HepG2 (cell line): ENCODE data around the gene SURF1. TPM values are rescaled to one million over a fixed set of nuclear protein-coding genes. Genes with fewer than 3 reads are reported as not detected.

Experiments used
- ATF7 ChIP-seq, 2 experiments: fragments of 450-650 bp in 1 of 2; sonication (generic) in 1 of 2; formaldehyde crosslinking in 1 of 2; IDR thresholded peaks; 2 replicates each; pipeline versions ENCODE4 v1.4.0 to v1.6.1; 2016 to 2020; ENCODE audit warnings: antibody characterized with exemption in 1 of 2, mild to moderate bottlenecking in 1 of 2, missing genetic modification reagents in 1 of 2
- DZIP1 ChIP-seq: sonication (generic); formaldehyde crosslinking; IDR thresholded peaks from 2 replicates; pipeline ENCODE4 v1.5.0; 2020; ENCODE audit warnings: mild to moderate bottlenecking, missing genetic modification reagents
- ELF3 ChIP-seq: IDR thresholded peaks from 2 replicates; pipeline ENCODE4 v1.6.1; 2016; ENCODE audit warnings: missing genetic modification reagents, missing compliant biosample characterization
- HIVEP1 ChIP-seq: sonication (generic); formaldehyde crosslinking; IDR thresholded peaks from 2 replicates; pipeline ENCODE4 v1.4.0; 2020; ENCODE audit warnings: mild to moderate bottlenecking, missing genetic modification reagents
- MTF2 ChIP-seq: sonication (generic); formaldehyde crosslinking; IDR thresholded peaks from 2 replicates; pipeline ENCODE4 v1.5.0; 2020; ENCODE audit warnings: missing genetic modification reagents, borderline replicate concordance
- MXI1 ChIP-seq: IDR thresholded peaks from 3 replicates; pipeline ENCODE4 v1.6.1; 2012; ENCODE audit warnings: low read depth, low read length, inconsistent platforms, borderline replicate concordance
- TARDBP ChIP-seq: sonication (generic); formaldehyde crosslinking; IDR thresholded peaks from 2 replicates; pipeline ENCODE4 v1.8.0; 2022; ENCODE audit warnings: mild to moderate bottlenecking, missing genetic modification reagents
- TFDP1 ChIP-seq: IDR thresholded peaks from 2 replicates; pipeline ENCODE4 v1.6.1; 2016; ENCODE audit warnings: missing compliant biosample characterization, missing genetic modification reagents, borderline replicate concordance
- TMF1 ChIP-seq: sonication (generic); formaldehyde crosslinking; IDR thresholded peaks from 2 replicates; pipeline ENCODE4 v1.8.1; 2022; ENCODE audit warnings: low read depth, missing genetic modification reagents
- ZFP1 ChIP-seq: IDR thresholded peaks from 2 replicates; pipeline ENCODE4 v1.6.1; 2016
- ZFP37 ChIP-seq: sonication (generic); formaldehyde crosslinking; IDR thresholded peaks from 2 replicates; pipeline ENCODE4 v1.4.0; 2020; ENCODE audit warnings: missing genetic modification reagents, borderline replicate concordance
- ZNF441 ChIP-seq: sonication (generic); formaldehyde crosslinking; IDR thresholded peaks from 2 replicates; pipeline ENCODE4 v1.7.0; 2021; ENCODE audit warnings: missing genetic modification reagents, borderline replicate concordance
- ZNF460 ChIP-seq: sonication (generic); formaldehyde crosslinking; IDR thresholded peaks from 2 replicates; pipeline ENCODE4 v1.5.1; 2020; ENCODE audit warnings: missing genetic modification reagents, mild to moderate bottlenecking, borderline replicate concordance
- ZNF619 ChIP-seq: sonication (generic); formaldehyde crosslinking; IDR thresholded peaks from 2 replicates; pipeline ENCODE4 v1.4.0; 2020; ENCODE audit warnings: mild to moderate bottlenecking, missing genetic modification reagents
- polyA plus RNA-seq, 8 experiments: library from polyadenylated mRNA; depleted of rRNA in 3 of 8; stranded (reverse) in 7 of 8; unstranded in 1 of 8; fragments of >200 nt; fragmentation: Illumina TruSeq in 4 of 8; extraction: Trizol in 4 of 8; gene quantifications; 2 replicates each; pipeline versions ENCODE4 v1.2.1 to v1.2.3, GENCODE V29; 2011 to 2016; ENCODE audit warnings: low read depth in 4 of 8, missing spikeins in 1 of 8, mixed read lengths in 1 of 8; ENCODE audit not compliant: insufficient read depth in 1 of 8
- total RNA-seq, 5 experiments: library from RNA; depleted of rRNA; stranded (reverse); fragments of >200 nt; fragmentation: Illumina TruSeq; extraction: Trizol; gene quantifications; 2 replicates each; pipeline ENCODE4 v1.2.3, GENCODE V29; 2016; ENCODE audit warnings: low read depth in 1 of 5
- TF ChIP-seq, protein P1 (sequence below): sonication (generic); formaldehyde crosslinking; IDR thresholded peaks from 2 replicates; pipeline ENCODE4 v1.4.0; 2020; ENCODE audit warnings: missing genetic modification reagents
- TF ChIP-seq, protein P2 (sequence below): sonication (generic); formaldehyde crosslinking; IDR thresholded peaks from 2 replicates; pipeline ENCODE4 v1.4.0; 2020; ENCODE audit warnings: missing genetic modification reagents, borderline replicate concordance
- TF ChIP-seq, protein P3 (sequence below): sonication (generic); formaldehyde crosslinking; IDR thresholded peaks from 2 replicates; pipeline ENCODE4 v1.8.1; 2023; ENCODE audit warnings: mild to moderate bottlenecking, missing genetic modification reagents, borderline replicate concordance

The SURF1 gene
- total and polyA plus RNA-seq, 2 of the 13 experiments (the other 11 are each of a cell fraction or from before 2014, with no cell fraction given), result 17.8 to 40.7 TPM

DNA sequence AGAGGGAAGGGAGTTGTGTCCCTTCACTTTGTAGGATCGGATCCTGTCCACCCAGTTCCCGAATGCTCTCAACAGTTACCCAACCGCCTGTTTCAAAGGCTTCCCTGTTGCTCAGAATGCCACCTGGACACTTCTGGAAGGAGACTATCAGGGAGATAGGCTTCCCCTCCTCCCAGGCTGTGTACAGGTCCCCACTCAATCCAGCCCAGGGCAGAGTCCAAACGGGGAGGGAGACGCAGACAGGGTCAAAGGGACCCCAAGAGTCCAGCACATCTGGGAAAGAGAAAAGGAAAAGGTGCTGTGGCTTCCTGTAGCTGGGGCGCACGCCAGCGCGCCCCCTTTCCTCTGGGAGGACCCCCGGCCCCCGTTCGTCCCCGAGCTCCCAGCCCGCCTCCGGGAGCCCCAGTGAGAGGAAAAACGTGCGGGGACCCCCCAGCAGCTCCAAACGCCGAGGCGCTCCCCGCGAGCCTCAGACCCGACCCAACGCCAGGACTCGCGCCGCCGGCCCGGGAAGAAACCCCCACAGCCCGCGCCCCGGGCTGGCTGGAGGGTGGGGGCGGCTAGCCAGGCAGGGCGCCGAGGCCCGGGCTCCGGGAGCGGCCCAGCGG lies 18.9 kb upstream of the SURF1 start (continued):
- TF ChIP-seq TMF1, result no peak
- TF ChIP-seq ZNF619 (CRISPR knock-in tag), result no peak
- TF ChIP-seq ELF3 (CRISPR knock-in tag), result no peak
- TF ChIP-seq, protein P1, sequence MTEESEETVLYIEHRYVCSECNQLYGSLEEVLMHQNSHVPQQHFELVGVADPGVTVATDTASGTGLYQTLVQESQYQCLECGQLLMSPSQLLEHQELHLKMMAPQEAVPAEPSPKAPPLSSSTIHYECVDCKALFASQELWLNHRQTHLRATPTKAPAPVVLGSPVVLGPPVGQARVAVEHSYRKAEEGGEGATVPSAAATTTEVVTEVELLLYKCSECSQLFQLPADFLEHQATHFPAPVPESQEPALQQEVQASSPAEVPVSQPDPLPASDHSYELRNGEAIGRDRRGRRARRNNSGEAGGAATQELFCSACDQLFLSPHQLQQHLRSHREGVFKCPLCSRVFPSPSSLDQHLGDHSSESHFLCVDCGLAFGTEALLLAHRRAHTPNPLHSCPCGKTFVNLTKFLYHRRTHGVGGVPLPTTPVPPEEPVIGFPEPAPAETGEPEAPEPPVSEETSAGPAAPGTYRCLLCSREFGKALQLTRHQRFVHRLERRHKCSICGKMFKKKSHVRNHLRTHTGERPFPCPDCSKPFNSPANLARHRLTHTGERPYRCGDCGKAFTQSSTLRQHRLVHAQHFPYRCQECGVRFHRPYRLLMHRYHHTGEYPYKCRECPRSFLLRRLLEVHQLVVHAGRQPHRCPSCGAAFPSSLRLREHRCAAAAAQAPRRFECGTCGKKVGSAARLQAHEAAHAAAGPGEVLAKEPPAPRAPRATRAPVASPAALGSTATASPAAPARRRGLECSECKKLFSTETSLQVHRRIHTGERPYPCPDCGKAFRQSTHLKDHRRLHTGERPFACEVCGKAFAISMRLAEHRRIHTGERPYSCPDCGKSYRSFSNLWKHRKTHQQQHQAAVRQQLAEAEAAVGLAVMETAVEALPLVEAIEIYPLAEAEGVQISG (CRISPR knock-in tag), result peak; percentile 98
- TF ChIP-seq, protein P2, sequence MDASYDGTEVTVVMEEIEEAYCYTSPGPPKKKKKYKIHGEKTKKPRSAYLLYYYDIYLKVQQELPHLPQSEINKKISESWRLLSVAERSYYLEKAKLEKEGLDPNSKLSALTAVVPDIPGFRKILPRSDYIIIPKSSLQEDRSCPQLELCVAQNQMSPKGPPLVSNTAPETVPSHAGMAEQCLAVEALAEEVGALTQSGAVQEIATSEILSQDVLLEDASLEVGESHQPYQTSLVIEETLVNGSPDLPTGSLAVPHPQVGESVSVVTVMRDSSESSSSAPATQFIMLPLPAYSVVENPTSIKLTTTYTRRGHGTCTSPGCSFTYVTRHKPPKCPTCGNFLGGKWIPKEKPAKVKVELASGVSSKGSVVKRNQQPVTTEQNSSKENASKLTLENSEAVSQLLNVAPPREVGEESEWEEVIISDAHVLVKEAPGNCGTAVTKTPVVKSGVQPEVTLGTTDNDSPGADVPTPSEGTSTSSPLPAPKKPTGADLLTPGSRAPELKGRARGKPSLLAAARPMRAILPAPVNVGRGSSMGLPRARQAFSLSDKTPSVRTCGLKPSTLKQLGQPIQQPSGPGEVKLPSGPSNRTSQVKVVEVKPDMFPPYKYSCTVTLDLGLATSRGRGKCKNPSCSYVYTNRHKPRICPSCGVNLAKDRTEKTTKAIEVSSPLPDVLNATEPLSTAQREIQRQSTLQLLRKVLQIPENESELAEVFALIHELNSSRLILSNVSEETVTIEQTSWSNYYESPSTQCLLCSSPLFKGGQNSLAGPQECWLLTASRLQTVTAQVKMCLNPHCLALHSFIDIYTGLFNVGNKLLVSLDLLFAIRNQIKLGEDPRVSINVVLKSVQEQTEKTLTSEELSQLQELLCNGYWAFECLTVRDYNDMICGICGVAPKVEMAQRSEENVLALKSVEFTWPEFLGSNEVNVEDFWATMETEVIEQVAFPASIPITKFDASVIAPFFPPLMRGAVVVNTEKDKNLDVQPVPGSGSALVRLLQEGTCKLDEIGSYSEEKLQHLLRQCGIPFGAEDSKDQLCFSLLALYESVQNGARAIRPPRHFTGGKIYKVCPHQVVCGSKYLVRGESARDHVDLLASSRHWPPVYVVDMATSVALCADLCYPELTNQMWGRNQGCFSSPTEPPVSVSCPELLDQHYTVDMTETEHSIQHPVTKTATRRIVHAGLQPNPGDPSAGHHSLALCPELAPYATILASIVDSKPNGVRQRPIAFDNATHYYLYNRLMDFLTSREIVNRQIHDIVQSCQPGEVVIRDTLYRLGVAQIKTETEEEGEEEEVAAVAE (CRISPR knock-in tag), result no peak
- no peak for TF ChIP-seq ZFP1 (CRISPR knock-in tag)
- no peak for TF ChIP-seq ZFP37 (CRISPR knock-in tag)
- TF ChIP-seq MXI1, result no peak
- TF ChIP-seq, protein P3, sequence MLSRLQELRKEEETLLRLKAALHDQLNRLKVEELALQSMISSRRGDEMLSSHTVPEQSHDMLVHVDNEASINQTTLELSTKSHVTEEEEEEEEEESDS (CRISPR knock-in tag), result no peak
- no peak for TF ChIP-seq ZNF441 (CRISPR knock-in tag)
- no peak for TF ChIP-seq DZIP1 (CRISPR knock-in tag)
- 0 out of 2 replicates have a peak, but pooled peaks have one; percentile 26 for TF ChIP-seq MTF2 (CRISPR knock-in tag)
- no peak for TF ChIP-seq TFDP1 (CRISPR knock-in tag)
- 0 out of 2 replicates have a peak, but pooled peaks have one; percentile 41 for TF ChIP-seq TARDBP (CRISPR knock-in tag)
- TF ChIP-seq HIVEP1 (CRISPR knock-in tag), result no peak
- no peak for TF ChIP-seq ATF7 (IDR thresholded peaks at IDR 0.05)
- no peak for TF ChIP-seq ATF7 (CRISPR knock-in tag; IDR thresholded peaks at IDR 0.05)
- no peak for TF ChIP-seq ZNF460 (CRISPR knock-in tag)
